GM21423 (cell line): ENCODE data around the gene DCDC1.
"Not testable (repeated sequence)": the region's sequence is repeated elsewhere in the genome, so short reads cannot be mapped to it uniquely, and the experiment has no call there.

Source experiments
- ATAC-seq: cut with Tn5 transposase; IDR thresholded peaks from one replicate; pipeline ENCODE4 v1.9.1; 2021; ENCODE audit warnings: mild to moderate bottlenecking, moderate library complexity; ENCODE audit not compliant: unreplicated experiment

The DCDC1 gene

GRCh38 chr11:31000381-31000780 is 369.2 kb downstream of the DCDC1 start:
- no peak for ATAC-seq

DNA sequence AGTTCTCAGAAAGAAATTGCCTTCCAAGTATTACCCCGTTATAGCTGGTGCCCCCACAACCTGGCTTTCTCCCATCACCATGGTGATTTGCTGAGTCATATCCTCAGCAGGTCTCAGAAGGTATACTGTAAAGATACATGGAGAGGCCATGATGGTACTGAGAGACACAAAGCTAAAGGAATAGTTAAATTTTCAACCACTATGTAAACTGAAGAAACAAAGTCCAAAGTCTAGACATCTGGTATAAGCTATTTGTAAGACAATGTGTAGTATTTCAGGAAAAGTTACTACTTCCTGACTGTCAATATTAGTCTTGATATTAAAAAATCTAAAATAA is 377.1 kb downstream of the DCDC1 start:
- ATAC-seq: no peak

DNA sequence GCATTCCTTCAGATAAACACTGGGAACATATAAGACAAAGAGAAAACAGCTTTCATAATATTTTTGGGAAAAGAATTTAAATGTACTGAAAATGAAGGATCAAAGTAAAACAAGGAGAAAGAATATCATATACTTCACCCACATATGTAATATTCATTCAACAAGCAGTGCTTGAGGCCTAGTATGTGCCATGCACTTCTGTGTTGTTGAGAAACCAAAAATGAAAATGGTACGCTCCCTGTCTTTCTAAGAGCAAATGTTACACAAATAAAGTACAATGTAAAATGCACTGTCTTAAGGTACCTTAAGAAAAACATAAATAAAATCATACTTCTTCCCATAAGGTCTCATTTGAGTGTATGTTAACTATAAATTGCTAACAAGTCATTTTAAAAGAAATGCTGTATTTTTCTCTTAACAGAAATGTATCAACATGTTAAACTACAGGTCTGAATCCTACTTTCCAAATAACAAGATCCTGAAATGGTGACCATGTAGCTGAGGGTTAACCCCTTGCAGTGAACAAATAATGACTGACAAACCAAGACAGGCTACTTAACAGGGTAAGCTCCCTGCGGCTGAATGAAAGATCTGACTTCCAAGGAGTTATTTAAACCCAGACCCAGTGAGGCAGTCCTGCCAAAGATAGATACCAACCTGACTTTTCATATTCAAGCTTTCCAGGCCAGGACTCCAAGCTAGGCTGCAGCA is 377.6 kb downstream of the DCDC1 start:
- no peak for ATAC-seq

DNA sequence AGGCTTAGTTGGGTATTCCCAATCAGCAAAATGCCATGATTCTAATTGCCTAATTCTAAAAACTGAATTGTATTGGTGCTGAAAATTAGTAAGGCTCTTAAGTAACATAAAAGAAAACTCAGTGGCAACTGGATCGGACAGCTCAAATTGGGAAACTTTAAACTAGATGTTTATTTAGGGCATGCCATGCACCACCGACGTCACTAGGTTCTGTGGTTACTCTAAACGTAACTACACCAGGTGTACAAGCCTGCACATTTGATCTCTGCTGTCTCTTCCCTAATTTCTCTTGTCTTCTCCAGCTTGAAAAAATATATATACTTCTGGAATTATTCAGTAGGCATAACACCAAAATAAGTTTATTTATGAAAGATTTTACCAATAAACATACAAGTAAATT is 378.2 kb downstream of the DCDC1 start:
- no peak for ATAC-seq

GRCh38 chr11:30990625-30991296 is 378.8 kb downstream of the DCDC1 start:
- ATAC-seq: no peak

GRCh38 chr11:30987819-30988218 is 381.7 kb downstream of the DCDC1 start:
- ATAC-seq: no peak

DNA sequence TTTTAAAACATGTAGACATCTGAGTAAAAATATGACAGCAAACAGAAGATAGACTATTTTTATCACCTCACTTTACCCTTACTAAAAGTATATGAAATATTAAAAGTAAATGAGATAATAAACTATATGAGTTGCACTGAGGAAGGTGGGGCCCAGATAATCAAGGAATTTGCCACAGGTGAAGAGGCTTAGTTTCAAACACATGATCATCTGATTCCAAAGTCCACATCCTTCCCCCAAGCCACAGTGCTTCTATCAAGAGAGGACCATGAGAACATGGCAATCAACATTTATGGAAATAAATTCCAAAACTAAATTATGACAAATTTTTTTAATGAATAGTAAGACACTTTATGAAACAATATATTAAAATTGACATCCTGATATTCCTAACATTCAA is 384.0 kb downstream of the DCDC1 start:
- no peak for ATAC-seq

DNA sequence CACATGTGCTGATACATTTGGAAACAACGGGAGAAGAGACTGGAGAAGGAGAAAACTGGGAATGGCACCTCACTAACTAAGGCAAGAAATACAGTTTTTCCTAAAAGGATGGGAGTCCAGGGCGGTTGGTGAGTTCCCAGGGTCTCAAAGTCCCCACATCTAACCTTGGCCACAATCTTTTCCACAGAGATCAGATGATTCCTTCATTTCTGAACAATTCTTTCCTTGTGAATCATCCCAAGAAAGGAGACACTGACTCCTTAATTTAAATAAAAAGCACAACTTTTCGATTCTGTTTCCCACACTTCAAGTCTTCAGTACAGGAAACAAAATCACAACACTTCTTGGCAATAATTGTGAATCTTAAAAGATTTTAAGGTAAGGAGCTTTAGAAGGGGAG is 384.7 kb downstream of the DCDC1 start:
- no peak for ATAC-seq

- no peak for ATAC-seq
Observed at GRCh38 chr11:30984442-30984816, 385.1 kb downstream of the DCDC1 start.

GRCh38 chr11:30983776-30984441 is 385.6 kb downstream of the DCDC1 start:
- ATAC-seq: no peak

GRCh38 chr11:30983143-30983542 is 386.4 kb downstream of the DCDC1 start:
- no peak for ATAC-seq

DNA sequence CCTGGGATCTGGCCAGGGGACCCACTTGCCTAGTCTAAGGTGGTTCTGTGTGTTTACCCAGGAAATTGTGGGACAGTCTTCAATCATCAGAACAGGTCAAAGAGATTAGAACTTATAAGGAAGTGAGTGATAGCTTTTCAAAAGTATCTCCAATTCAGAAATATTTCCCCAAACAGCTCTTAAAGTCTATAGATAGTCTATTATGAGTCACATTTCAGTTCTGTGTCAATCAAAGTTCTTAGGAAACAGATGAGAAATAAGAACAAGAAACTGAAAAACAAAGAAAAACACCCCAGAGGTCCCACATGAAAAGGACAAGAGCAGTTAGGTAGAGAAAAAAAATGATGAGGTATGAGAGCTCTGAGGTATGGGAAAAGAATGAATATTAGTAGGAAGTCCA is 402.0 kb downstream of the DCDC1 start:
- no peak for ATAC-seq

- no peak for ATAC-seq
Observed at GRCh38 chr11:30960387-30960992, 409.0 kb downstream of the DCDC1 start.

DNA sequence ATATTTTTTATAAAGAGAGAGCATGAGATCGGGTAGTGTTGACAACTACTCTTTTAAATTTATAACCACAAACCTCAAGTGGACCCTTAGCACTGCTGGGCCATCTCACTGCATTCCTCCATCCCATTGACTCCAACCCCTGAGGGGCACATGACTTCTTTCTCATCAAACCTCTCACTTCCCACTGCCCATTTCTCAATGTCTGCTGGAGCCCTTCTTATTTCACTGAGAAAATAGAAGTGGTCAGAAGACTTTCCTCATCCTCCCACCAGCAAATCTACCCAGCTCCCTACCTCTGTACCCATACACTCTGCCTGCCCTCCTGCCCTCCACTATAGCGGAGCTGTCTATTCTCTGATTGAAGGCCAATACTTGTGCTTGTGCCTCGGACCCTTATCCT is 412.8 kb downstream of the DCDC1 start:
- ATAC-seq: no peak

- ATAC-seq: no peak
Observed at GRCh38 chr11:30949838-30950237, 419.7 kb downstream of the DCDC1 start.

GRCh38 chr11:30947715-30948114 is 421.8 kb downstream of the DCDC1 start:
- ATAC-seq: not testable (repeated sequence)

DNA sequence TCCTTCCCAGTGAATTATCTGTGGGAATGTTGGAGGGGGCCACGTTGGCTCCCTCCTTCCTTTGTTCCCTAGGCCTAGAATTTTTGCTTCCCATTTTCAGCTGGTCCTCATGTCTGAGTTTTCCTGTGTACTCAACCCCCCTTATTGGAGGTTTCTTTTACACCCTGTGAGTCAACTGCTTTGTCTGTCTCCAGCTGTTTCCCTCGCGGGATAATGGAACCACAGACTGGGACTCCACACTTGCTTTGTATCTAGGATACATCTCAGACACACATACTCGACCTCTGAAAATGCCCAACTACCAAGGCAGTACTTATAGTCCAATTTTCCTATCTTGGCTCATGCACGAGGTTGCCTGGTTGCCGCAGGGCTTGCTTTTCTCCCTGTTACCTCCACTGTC is 430.7 kb downstream of the DCDC1 start:
- no peak for ATAC-seq

DNA sequence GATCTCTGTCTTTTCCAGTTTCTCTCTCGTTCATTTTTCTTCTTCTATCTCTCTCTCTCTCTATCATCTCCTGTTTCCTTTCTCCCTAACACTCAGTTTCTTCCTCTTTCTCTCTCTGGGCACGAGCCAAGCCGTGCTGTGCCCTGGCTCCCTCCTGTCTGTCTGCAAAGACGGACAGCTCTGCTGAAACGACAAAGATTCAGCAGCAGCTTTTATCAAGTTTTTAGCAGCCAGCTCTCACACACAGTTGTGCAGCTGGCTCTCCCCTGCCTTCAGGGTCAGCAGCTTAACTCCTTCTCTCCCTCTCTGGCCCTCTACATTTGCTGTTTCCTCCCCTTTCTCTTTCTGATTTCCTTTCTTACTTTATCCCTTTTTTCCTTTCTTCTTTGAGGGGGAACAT is 431.4 kb downstream of the DCDC1 start:
- ATAC-seq: no peak

DNA sequence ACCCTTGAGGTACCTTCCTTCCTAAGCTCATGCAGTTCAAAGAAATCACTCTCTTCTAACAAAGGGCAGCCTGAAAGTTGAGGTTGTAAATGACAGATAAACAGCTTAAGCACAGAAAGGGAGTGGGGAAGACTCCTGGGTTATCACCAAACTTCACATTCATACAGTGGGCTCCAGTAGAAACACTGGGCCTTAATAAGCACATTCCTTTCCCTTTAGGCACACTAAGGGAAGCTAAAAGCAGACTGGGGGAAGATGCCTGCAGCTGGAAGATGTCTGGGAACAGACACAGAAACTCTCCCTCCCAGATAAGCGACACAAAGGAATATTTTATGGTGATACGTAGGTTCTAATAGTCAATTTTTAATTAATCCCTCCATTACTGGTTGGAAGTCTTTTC is 433.0 kb downstream of the DCDC1 start:
- no peak for ATAC-seq

DNA sequence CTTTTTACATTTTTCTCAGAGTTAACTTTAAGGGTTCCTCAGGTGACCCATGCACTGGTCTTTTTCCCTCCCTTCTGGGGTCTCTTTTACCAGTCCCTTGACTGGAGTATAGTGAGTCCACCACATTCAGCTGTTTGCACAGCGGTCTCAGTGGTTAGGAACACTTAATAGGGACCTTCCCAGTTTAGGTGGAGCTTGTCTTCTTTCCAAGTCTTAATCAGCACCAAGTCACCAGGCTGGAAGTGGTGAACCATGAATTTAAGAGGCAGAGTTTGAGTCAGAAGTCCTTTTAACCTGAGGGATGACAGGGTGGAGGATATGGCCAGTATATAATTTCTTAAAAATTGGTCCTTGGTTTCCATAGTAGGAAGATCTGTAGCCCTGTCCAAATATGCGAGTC is 433.7 kb downstream of the DCDC1 start:
- no peak for ATAC-seq

- no peak for ATAC-seq
Observed at GRCh38 chr11:30926130-30926529, 443.4 kb downstream of the DCDC1 start.

- no peak for ATAC-seq
Observed at GRCh38 chr11:30921811-30922210, 447.7 kb downstream of the DCDC1 start.
